NCI-H187 (cell line): ENCODE results near the gene GSC2.
"Not testable (repeated sequence)": the region's sequence is repeated elsewhere in the genome, so short reads cannot be mapped to it uniquely, and the experiment has no call there.

ENCODE experiments used
- DNase-seq, 2 experiments: peaks; one replicate each; lab custom pipeline; 2025; lab: John Stamatoyannopoulos, UW

GSC2 gene

DNA sequence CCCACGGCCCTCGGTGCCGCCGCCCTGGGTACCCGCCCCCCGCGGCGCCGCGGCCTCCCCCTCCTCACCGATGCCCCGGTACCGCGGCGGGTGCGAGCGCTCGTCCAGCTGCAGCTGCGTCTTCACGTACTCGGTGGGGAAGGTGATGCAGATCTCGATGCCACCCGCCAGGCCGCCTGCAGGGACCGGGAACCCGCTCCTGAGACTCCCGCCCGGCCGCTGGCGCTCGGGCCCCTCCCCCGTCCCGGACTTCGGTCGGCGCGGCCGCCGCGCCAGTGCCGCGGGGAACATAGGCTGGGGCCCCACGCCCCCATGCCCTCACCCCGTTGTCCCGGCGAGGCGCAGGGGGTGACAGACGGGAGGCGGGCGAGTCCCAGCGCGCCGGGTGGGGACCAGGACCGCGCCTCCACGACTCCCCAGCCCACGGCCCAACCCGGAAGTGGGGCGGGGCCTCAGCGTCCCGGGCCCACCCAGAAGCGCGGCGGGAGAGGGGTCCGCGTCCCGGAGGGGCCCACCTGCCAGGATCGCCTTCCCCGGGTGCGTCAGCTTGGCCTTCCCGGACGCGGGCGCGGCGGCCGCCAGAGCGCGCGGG is 28.1 kb upstream of the GSC2 start:
- DNase-seq: no peak

DNA sequence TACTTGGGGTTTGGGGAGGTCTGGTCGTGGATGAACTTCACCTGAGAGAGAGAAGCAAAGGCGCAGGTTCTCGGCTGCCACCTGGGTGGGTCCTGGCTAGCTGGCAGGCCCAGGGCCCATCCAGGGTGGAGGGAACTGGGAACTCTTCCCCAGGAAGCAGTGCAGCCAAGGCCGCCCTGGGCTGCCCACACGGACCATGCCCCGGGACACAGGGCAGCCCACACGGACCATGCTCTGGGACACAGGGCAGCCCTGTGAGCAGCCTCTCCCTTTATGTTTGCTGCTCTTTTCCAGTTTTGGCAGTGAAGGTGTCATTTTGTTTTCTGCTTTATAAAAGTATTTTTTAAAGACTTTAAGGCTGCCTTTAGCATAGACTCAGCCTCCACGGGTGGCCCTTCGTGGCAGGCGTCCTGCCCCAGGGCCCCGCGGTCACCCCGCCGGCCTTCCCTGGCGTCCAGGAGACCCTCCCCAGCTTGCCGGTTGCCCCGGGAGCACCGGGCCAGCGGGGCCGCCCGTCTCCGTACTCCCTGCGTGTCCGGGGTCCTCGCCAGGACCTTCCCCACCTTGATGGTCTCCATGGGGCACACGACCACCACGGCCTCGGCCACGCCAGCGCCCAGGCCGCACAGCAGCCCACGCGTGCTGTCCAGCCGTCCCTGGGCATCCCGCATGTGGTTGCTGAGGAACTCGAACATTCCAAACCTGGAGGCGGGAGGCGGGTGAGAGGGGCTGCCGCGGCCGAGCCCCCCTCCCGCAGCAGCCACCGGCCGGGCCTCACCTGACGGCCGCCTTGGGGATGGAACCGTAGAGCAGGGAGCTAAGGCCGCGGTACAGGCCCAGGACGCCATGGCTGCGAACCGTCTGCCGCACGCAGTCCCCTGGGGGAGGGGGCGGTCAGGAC is 27.3 kb upstream of the GSC2 start:
- no peak for DNase-seq

DNA sequence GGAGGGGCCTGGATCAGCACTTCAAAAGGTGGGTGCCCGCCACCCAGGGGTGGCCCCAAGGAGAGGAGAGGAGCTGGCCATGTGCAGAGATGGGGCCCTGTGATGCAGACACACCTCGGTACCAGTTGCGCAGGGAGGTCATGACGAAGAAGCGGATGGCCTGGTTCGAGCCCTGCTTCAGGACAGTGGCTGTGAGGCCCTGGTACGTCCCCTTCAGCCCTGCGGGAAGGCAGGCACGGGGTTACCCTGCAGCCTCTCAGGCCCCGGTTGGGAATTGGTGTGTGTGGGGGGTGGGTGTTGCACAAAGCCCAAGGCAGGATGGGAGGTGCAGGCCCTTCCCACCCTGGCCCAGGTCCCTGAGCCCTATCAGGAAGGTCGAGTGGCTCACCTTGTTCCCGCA is 26.6 kb upstream of the GSC2 start:
- no peak for DNase-seq

- no peak for DNase-seq
These were observed 26.1 kb upstream of the GSC2 start for GRCh38 chr22:19176175-19176643.

DNA sequence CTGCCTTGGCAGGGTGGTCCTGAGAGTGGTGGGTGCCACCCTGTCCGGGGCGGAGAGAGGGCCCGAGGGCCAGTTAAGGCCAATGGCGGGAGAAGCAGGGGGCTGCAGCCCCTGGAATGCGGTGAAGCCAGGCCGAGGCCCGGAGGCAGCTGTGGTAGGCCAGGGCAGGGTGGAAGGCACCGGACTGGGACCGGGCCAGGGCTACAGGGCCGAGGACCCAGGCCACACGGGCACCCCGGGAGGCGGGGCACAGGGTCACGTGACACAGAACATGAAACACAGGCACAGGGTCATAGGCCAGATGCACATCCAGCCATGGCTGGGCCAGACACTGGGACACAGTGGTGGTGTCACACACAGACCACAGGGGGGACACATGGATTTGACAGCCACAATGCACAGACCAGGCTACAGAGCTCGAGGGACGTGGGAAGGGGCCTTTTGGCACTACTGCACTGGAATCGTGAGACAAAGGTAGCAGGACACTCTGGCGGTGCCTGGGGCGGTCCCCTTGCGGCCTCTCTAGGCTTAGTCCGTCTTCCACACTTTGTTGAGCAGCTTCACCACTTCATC is 25.6 kb upstream of the GSC2 start:
- no peak for DNase-seq

DNA sequence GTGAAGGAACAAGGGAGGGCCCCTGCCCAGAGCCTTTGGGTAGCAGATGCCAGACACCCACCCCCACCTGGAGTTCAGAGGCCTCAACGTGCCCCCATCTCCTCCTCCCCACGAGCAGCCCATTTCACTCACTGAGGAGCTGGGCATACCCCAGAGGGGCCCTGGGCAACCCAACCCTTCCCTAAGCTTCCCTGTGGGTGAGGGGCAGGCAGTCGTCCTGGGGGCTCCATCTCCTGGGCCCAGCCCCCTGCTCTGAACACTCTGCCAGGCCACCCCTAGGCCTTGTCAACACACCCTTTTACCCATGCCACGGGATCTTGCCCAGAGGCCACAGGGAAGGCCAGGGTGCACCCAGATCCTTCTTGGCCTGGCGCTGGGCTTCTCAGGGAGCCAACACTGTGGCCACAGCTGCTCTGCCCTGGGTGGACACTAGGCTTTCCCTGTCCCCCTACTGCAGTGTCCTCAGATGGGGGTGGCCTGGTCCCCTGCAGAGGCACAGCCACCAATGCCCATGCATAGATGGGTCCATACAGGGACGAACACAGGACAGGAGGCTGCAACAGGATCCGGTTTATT is 25.0 kb upstream of the GSC2 start:
- DNase-seq: no peak

- DNase-seq: no peak
These were observed 24.3 kb upstream of the GSC2 start for GRCh38 chr22:19174106-19175025.

DNA sequence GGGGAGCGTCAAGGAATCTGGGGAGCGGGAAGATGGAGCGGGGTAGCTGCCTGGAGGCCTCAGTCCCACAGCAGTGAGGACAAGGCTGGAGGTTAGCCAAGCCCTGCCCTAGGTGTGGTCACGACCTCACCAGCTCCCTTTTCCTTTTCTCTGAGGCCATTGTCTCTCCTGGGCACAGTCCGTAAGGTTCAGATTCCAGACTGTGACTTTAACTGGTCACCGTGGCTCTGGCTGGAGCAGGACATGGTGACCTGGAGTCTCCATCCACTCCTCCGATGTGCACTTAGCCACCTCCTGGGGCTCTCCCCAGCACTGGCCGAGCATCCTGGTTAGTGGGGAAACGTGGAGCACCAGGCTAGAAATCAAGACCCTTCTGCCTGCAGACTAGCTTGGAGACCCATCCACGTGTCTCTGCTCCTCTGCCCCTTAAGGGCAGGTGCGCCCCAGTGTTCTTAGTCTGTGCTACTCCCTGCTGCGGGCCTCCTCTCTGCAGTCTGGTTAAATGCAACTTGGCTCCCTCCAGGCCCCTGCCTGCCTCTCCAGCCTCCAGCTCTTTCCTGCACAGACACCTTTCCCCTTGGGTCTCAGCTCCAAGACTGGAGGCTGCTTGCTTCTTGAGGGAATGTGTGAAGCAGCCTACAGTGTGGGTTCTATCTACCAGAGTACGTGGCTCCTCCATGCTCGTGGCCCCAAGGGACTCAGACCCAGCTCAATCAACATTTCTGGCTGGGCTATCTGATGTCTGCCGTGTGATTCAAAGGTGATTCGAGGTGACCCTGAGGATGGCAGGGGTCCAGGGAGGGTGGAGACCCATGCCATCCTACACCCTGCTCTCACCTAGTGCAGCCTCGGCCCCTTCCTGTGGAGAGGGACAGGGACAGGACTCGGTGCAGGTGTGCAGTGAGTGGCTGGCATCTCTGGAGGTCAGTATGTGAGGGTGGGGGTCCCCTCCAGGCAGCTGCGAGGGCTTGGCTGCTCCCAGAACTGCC is 23.2 kb upstream of the GSC2 start:
- no peak for DNase-seq

GRCh38 chr22:19172213-19173046 is 22.3 kb upstream of the GSC2 start:
- DNase-seq: no peak

GRCh38 chr22:19169947-19170318 is 19.8 kb upstream of the GSC2 start:
- DNase-seq: no peak

- DNase-seq: no peak
These were observed 19.2 kb upstream of the GSC2 start for GRCh38 chr22:19169002-19169946.

GRCh38 chr22:19168088-19168890 is 18.2 kb upstream of the GSC2 start:
- no peak for DNase-seq

- DNase-seq: no peak
These were observed 17.2 kb upstream of the GSC2 start for GRCh38 chr22:19167106-19167869.

DNA sequence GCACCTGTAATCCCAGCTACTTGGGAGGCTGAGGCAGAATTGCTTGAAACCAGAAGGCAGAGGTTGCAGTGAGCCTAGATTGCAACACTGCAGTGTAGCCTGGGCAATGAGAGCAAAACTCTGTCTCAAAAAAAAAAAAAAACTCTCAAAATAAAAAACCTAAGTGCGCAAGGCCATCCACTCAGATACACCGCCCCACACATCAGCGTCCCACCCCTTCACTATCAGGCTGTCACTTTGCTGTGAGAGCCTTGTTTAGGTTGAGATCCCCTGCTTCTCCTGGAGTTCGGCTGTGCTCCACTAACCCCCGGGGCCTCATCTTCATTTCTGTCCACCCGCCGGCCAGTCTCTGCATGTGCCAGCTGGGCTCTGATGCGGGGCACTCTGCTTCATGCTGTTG is 16.3 kb upstream of the GSC2 start:
- DNase-seq: no peak

DNA sequence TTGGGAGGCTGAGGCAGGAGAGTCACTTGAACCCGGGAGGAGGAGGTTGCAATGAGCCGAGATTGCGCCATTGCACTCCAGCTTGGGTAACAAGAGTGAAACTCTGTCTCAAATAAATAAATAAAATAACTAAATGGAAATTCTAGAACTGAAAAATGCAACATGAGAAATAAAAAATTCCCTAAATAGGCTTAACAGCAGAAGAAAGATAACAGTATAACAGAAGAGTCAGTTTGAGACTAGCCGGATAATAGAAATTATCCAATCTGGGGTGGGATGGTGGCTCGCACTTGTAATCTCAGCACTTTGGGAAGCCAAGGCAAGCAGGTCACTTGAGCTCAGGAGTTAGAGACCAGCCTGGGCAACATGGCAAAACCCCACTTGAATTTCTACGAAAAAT is 14.3 kb upstream of the GSC2 start:
- DNase-seq: no peak

DNA sequence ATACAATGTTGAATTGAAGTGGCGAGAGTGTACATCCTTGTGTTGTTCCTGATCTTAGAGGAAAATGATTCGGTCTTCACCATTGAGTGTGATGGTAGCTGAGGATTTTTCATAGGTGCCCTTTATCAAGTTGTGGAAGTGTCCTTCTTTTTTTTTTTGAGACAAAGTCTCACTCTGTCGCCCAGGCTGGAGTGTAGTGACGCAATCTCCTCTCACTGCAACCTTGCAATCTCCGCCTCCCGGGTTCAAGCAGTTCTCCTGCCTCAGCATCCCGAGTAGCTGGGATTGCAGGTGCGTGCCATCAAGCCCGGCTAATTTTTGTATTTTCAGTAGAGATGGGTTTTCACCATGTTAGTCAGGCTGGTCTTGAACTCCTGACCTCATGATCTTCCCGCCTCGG is 8.6 kb upstream of the GSC2 start:
- not testable (repeated sequence) for DNase-seq

DNA sequence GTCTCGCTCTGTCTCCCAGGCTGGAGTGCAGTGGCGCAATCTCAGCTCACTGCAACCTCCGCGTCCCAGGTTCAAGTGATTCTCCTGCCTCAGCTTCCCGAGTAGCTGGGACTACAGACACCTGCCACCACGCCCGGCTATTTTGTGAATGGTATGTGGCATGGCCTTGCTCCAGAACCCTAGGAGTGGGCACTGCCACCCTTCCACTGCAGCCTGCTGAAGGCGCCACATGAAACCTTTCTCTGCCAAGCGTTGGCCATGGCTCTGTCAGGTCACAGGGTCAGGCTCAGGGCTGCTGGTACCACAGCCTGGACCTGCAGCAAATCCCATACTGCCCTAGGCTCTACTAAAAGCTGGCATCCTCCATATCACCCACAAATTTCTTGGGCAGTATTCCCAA is 6.0 kb upstream of the GSC2 start:
- not testable (repeated sequence) for DNase-seq
